SK-N-SH (cell line): Measurements from ENCODE around the gene PDK2. TPM values are rescaled to one million over a fixed set of nuclear protein-coding genes. Genes with fewer than 3 reads are reported as not detected.

Experiments used
- CTCF ChIA-PET: fragments of 300-600, 350-600 bp; formaldehyde crosslinking; extraction: SDS; loops from one replicate; lab custom pipeline; 2021; lab: Yijun Ruan, JAX
- POLR2A ChIA-PET: fragments of 350-600 bp; sonication (Branson Sonifier 250); formaldehyde crosslinking; extraction: SDS; loops from one replicate; lab custom pipeline; 2020; ENCODE audit warnings: antibody characterized with exemption, inconsistent platforms; lab: Yijun Ruan, JAX
- DNase-seq: peaks from one replicate; pipeline ENCODE4 v3.0.0; 2012
- H2AFZ ChIP-seq: fragments of 200-600 bp; sonication (generic); 2 replicates; pipeline ENCODE4 v1.8.1; 2016; ENCODE audit warnings: antibody characterized with exemption, mild to moderate bottlenecking, low read depth
- H3F3A ChIP-seq: fragments of 200-600 bp; sonication (generic); replicated peaks from 2 replicates; pipeline ENCODE3; 2016; ENCODE audit warnings: antibody characterized with exemption, mild to moderate bottlenecking; ENCODE audit not compliant: insufficient read depth
- H3K27ac ChIP-seq, 2 experiments: fragments of 200-500 bp in 1 of 2; fragments of 200-600 bp in 1 of 2; sonication (Bioruptor generic) in 1 of 2; sonication (generic), shearing (Covaris generic) in 1 of 2; 2 replicates each; pipeline versions ENCODE4 v1.5.1 to v1.6.1; 2014 to 2016; ENCODE audit warnings: low read depth in 2 of 2, inconsistent platforms in 1 of 2, low read length in 1 of 2, mild to moderate bottlenecking in 1 of 2, mixed read lengths in 1 of 2
- H3K27me3 ChIP-seq: fragments of 200-600 bp; sonication (generic), shearing (Covaris generic); 2 replicates; pipeline ENCODE4 v1.6.1; 2016; ENCODE audit warnings: mixed run types; ENCODE audit not compliant: insufficient read depth
- H3K36me3 ChIP-seq, 2 experiments: fragments of 200-500 bp in 1 of 2; fragments of 200-600 bp in 1 of 2; sonication (Bioruptor generic) in 1 of 2; sonication (generic) in 1 of 2; replicated peaks in 1 of 2; 2 replicates each; pipeline versions ENCODE3 to v1.5.1; 2014 to 2016; ENCODE audit warnings: low read length in 1 of 2, mild to moderate bottlenecking in 1 of 2; ENCODE audit not compliant: insufficient read depth in 2 of 2, control insufficient read depth in 1 of 2
- H3K4me1 ChIP-seq, 2 experiments: fragments of 200-500 bp in 1 of 2; fragments of 200-600 bp in 1 of 2; sonication (Bioruptor generic) in 1 of 2; sonication (generic), shearing (Covaris generic) in 1 of 2; 2 replicates each; pipeline versions ENCODE4 v1.5.1 to v1.6.1; 2014 to 2016; ENCODE audit warnings: low read depth in 1 of 2, low read length in 1 of 2, mixed run types in 1 of 2; ENCODE audit not compliant: insufficient read depth in 2 of 2, control insufficient read depth in 1 of 2
- H3K4me2 ChIP-seq: fragments of 200-600 bp; sonication (generic), shearing (Covaris generic); 2 replicates; pipeline ENCODE4 v1.6.1; 2017; ENCODE audit warnings: mixed run types
- H3K4me3 ChIP-seq, 2 experiments: fragments of 200-500 bp in 1 of 2; fragments of 200-600 bp in 1 of 2; sonication (Bioruptor generic) in 1 of 2; sonication (generic), shearing (Covaris generic) in 1 of 2; 2 replicates each; pipeline versions ENCODE4 v1.5.1 to v1.8.1; 2014 to 2016; ENCODE audit warnings: low read depth in 2 of 2, inconsistent platforms in 1 of 2, low read length in 1 of 2, mild to moderate bottlenecking in 1 of 2, mixed read lengths in 1 of 2, moderate library complexity in 1 of 2
- H3K79me2 ChIP-seq: fragments of 200-600 bp; sonication (generic); 2 replicates; pipeline ENCODE4 v1.8.1; 2017; ENCODE audit warnings: mild to moderate bottlenecking; ENCODE audit not compliant: insufficient read depth
- H3K9ac ChIP-seq: fragments of 200-600 bp; sonication (generic); 2 replicates; pipeline ENCODE4 v1.6.1; 2017; ENCODE audit warnings: mixed run types
- H3K9me2 ChIP-seq: fragments of 200-600 bp; sonication (generic); 2 replicates; pipeline ENCODE4 v1.6.1; 2017; ENCODE audit warnings: mixed run types
- H3K9me3 ChIP-seq: fragments of 200-600 bp; sonication (generic); 2 replicates; pipeline ENCODE4 v1.6.1; 2017; ENCODE audit warnings: mixed run types, mild to moderate bottlenecking, moderate library complexity
- H4K20me1 ChIP-seq: fragments of 200-600 bp; sonication (generic); 2 replicates; pipeline ENCODE4 v1.6.1; 2017; ENCODE audit warnings: mild to moderate bottlenecking, mixed run types; ENCODE audit not compliant: insufficient read depth
- CTCF ChIP-seq: fragments of 200-600 bp; sonication (generic); IDR thresholded peaks from 2 replicates; pipeline ENCODE4 v1.6.1; 2017; ENCODE audit warnings: antibody characterized with exemption, mild to moderate bottlenecking, moderate library complexity
- ELF1 ChIP-seq: IDR thresholded peaks from 2 replicates; pipeline ENCODE4 v1.4.0; 2012
- EP300 ChIP-seq, 2 experiments: IDR thresholded peaks; 2 replicates each; pipeline versions ENCODE4 v1.4.0 to v1.6.1; 2012; ENCODE audit warnings: borderline replicate concordance in 1 of 2, low read depth in 1 of 2, low read length in 1 of 2
- EZH2phosphoT487 ChIP-seq: fragments of 200-600 bp; sonication (generic); IDR thresholded peaks from 2 replicates; pipeline ENCODE4 v1.6.1; 2017; ENCODE audit warnings: low read depth, mixed run types, mild to moderate bottlenecking, antibody characterized with exemption, moderate library complexity, borderline replicate concordance
- FOXJ3 ChIP-seq: sonication (generic); formaldehyde crosslinking; IDR thresholded peaks from 2 replicates; pipeline ENCODE4 v1.5.1; 2020; ENCODE audit warnings: mild to moderate bottlenecking, missing genetic modification reagents
- FOXM1 ChIP-seq: IDR thresholded peaks from 2 replicates; pipeline ENCODE4 v1.4.0; 2012; ENCODE audit warnings: low read depth, mild to moderate bottlenecking
- GABPA ChIP-seq: IDR thresholded peaks from 2 replicates; pipeline ENCODE4 v1.4.0; 2012; ENCODE audit warnings: low read depth, mild to moderate bottlenecking
- MEF2A ChIP-seq: IDR thresholded peaks from 2 replicates; pipeline ENCODE4 v1.4.0; 2012; ENCODE audit warnings: low read depth, borderline replicate concordance
- MXI1 ChIP-seq: IDR thresholded peaks from 2 replicates; pipeline ENCODE4 v1.6.1; 2012; ENCODE audit warnings: mild to moderate bottlenecking, low read depth, low read length, improper control_type of control experiment
- NRF1 ChIP-seq: IDR thresholded peaks from 2 replicates; pipeline ENCODE4 v1.6.1; 2012; ENCODE audit warnings: low read depth, mild to moderate bottlenecking, low read length
- POLR2AphosphoS5 ChIP-seq: IDR thresholded peaks from 2 replicates; pipeline ENCODE4 v1.6.1; 2012; ENCODE audit warnings: low read depth, low read length
- RCOR1 ChIP-seq: fragments of 150-350 bp; IDR thresholded peaks from 2 replicates; pipeline ENCODE4 v1.6.1; 2017; ENCODE audit warnings: antibody characterized with exemption, low read length
- RFX5 ChIP-seq: IDR thresholded peaks from 2 replicates; pipeline ENCODE4 v1.6.1; 2012; ENCODE audit warnings: mild to moderate bottlenecking, improper control_type of control experiment, low read length
- SIN3A ChIP-seq: IDR thresholded peaks from 2 replicates; pipeline ENCODE4 v1.6.1; 2012; ENCODE audit warnings: low read depth, mild to moderate bottlenecking, low read length, moderate library complexity, borderline replicate concordance
- TCF12 ChIP-seq: IDR thresholded peaks from 2 replicates; pipeline ENCODE4 v1.4.0; 2012
- TEAD4 ChIP-seq: IDR thresholded peaks from 2 replicates; pipeline ENCODE4 v1.4.0; 2012; ENCODE audit warnings: mild to moderate bottlenecking, borderline replicate concordance; ENCODE audit not compliant: insufficient read depth
- YY1 ChIP-seq: IDR thresholded peaks from 2 replicates; pipeline ENCODE4 v1.4.0; 2012; ENCODE audit warnings: low read depth, mild to moderate bottlenecking
- WGBS: methylation state at CpG from one replicate; pipeline ENCODE4 v1.1.6; 2017; ENCODE audit warnings: low lambda C conversion rate; 5-methylcytosine and 5-hydroxymethylcytosine counted together
- polyA plus RNA-seq, 3 experiments: library from polyadenylated mRNA; depleted of rRNA; stranded (reverse); fragments of >200 nt; gene quantifications; 2 replicates each; pipeline ENCODE4 v1.2.3, GENCODE V29; 2012
- TF ChIP-seq, protein P1 (sequence below): fragments of 150-350 bp; IDR thresholded peaks from 2 replicates; pipeline ENCODE4 v1.6.1; 2017; ENCODE audit warnings: antibody characterized with exemption, low read length, low read depth, borderline replicate concordance
- TF ChIP-seq, protein P2 (sequence below): IDR thresholded peaks from 2 replicates; pipeline ENCODE4 v1.4.0; 2012; ENCODE audit warnings: low read depth
- TF ChIP-seq, protein P3 (sequence below): IDR thresholded peaks from 2 replicates; pipeline ENCODE4 v1.4.0; 2012; ENCODE audit warnings: low read depth, borderline replicate concordance
- TF ChIP-seq, protein P4 (sequence below): IDR thresholded peaks from 2 replicates; pipeline ENCODE4; 2012
- TF ChIP-seq, protein P5 (sequence below): IDR thresholded peaks from 2 replicates; pipeline ENCODE4 v1.6.1; 2012; ENCODE audit warnings: mild to moderate bottlenecking, low read depth, low read length, moderate library complexity

Gene PDK2
- 96.1 and 124 TPM in 2 replicates for polyA plus RNA-seq (2012; rRNA removed)
- 41.5 and 62.1 TPM in 2 replicates for polyA plus RNA-seq (2012; cell fraction: cytosol; rRNA removed)
- 123 and 147 TPM in 2 replicates for polyA plus RNA-seq (2012; cell fraction: nucleus; rRNA removed)

DNA sequence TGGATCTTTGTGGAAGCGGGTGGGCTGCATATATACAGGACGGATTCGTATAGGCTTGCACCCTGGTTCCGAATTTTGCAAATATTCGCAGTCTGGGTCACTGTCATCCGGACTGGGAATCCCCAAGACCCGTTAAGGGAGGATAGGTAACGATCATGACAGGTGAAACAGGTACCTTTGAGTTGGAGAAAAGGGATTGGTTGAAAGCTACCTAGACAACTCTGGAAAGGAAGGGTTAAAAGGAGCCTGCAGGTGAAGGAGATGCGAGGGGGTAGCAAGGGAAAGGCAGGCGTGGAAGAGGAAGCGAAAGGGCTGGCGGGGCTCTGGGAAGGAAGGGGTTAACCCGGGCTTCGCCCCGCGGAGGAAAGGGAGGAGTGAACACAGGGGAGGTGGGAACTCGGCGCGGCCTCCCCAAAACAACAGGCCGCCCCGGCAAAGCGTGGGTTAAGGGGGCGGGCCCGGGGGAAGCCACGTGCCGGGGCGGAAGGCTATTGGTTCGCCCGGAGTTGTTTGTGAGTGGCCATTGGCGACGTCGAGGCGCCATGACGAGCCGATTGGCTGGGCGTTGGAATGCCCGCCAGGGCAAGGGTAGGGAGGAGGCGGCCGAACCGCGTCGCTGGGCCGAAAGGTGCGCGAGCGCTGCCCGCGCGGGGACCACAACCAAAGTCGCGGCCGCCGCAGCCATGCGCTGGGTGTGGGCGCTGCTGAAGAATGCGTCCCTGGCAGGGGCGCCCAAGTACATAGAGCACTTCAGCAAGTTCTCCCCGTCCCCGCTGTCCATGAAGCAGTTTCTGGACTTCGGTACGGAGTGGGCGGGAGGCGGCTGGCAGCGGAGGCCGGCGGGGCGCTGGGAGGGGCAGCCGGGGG is at the start of gene PDK2:
Gene PDK2, plus strand, starts transcription at position 599 of the 867 bp plus-strand sequence. Its CDS starts 85 bp downstream, at position 684.
- Histone ChIP-seq H3K4me1 (peaks cover 3 to 18% of the 10 kb centered on the region in 2 experiments; a peak in 1 of 4 replicates), H3K79me2 (no peaks in the 10 kb centered on the region), H3F3A (peaks cover 55% of the 10 kb centered on the region), H3K27ac (peak within 1 kb of the TSS; percentile 64 to 83), H4K20me1 (peaks cover 35% of the 10 kb centered on the region), H2AFZ (peak within 1 kb of the TSS; percentile 77), H3K27me3 (no peaks in the 10 kb centered on the region), H3K9me2 (no peaks in the 10 kb centered on the region), H3K4me3 (peak within 1 kb of the TSS; percentile 75 to 84), H3K9me3 (no peaks in the 10 kb centered on the region), H3K36me3 (peaks cover 17 to 30% of the 10 kb centered on the region in 2 experiments), H3K9ac (peak within 1 kb of the TSS; percentile 82), H3K4me2 (peak within 1 kb of the TSS; percentile 100)
- DNase-seq: peak; percentile 100
- ChIA-PET POLR2A (interaction anchor here (0.9 to 2.2 kb wide), 10 partner anchors 17 to 83 kb away, joined by 3 to 16 read pairs (median 6); partner anchors contain the start of gene SAMD14), CTCF (interaction anchor here (0.6 to 15.0 kb wide), 82 partner anchors 8 to 396 kb away, joined by 3 to 297 read pairs (median 6); partner anchors contain the start of genes COL1A1, ITGA3, KAT7 and PPP1R9B)
- WGBS: 3% methylated on average over 53 of the region's 68 CpGs
- TF ChIP-seq CTCF (no peak), YY1 (0 out of 2 replicates have a peak, but pooled peaks have one; percentile 62), ELF1 (0 out of 2 replicates have a peak, but pooled peaks have one; percentile 25), FOXJ3 (peak; percentile 13; the same call in 1 of the 2 replicates), MXI1 (peak; percentile 70; the same call in 1 of the 2 replicates), POLR2AphosphoS5 (peak; percentile 34; the same call in 1 of the 2 replicates), GABPA (no peak), RFX5 (peak; percentile 71; the same call in 1 of the 2 replicates), SIN3A (peak; percentile 69; the same call in 1 of the 2 replicates), MEF2A (no peak), TEAD4 (0 out of 2 replicates have a peak, but pooled peaks have one; percentile 12), TCF12 (0 out of 2 replicates have a peak, but pooled peaks have one; percentile 3), NRF1 (peak; percentile 51; the same call in 1 of the 2 replicates), FOXM1 (peak; percentile 68; the same call in 1 of the 2 replicates), EP300 (IDR thresholded peaks at IDR 0.05; ENCODE audit: borderline replicate concordance in 1 of 2, low read depth in 1 of 2, low read length in 1 of 2) (peak in 1 of 2 experiments; percentile 5; a peak in 1 of 4 replicates), RCOR1 (peak; percentile 24; the same call in 1 of the 2 replicates), EZH2phosphoT487 (no peak)
- TF ChIP-seq, protein P1, sequence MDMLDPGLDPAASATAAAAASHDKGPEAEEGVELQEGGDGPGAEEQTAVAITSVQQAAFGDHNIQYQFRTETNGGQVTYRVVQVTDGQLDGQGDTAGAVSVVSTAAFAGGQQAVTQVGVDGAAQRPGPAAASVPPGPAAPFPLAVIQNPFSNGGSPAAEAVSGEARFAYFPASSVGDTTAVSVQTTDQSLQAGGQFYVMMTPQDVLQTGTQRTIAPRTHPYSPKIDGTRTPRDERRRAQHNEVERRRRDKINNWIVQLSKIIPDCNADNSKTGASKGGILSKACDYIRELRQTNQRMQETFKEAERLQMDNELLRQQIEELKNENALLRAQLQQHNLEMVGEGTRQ: peak; percentile 88
- TF ChIP-seq, protein P2, sequence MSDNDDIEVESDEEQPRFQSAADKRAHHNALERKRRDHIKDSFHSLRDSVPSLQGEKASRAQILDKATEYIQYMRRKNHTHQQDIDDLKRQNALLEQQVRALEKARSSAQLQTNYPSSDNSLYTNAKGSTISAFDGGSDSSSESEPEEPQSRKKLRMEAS: peak; percentile 98
- TF ChIP-seq, protein P3, sequence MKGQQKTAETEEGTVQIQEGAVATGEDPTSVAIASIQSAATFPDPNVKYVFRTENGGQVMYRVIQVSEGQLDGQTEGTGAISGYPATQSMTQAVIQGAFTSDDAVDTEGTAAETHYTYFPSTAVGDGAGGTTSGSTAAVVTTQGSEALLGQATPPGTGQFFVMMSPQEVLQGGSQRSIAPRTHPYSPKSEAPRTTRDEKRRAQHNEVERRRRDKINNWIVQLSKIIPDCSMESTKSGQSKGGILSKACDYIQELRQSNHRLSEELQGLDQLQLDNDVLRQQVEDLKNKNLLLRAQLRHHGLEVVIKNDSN: peak; percentile 99
- TF ChIP-seq, protein P4, sequence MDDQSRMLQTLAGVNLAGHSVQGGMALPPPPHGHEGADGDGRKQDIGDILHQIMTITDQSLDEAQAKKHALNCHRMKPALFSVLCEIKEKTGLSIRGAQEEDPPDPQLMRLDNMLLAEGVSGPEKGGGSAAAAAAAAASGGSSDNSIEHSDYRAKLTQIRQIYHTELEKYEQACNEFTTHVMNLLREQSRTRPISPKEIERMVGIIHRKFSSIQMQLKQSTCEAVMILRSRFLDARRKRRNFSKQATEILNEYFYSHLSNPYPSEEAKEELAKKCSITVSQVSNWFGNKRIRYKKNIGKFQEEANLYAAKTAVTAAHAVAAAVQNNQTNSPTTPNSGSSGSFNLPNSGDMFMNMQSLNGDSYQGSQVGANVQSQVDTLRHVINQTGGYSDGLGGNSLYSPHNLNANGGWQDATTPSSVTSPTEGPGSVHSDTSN: peak; percentile 64
- TF ChIP-seq, protein P5, sequence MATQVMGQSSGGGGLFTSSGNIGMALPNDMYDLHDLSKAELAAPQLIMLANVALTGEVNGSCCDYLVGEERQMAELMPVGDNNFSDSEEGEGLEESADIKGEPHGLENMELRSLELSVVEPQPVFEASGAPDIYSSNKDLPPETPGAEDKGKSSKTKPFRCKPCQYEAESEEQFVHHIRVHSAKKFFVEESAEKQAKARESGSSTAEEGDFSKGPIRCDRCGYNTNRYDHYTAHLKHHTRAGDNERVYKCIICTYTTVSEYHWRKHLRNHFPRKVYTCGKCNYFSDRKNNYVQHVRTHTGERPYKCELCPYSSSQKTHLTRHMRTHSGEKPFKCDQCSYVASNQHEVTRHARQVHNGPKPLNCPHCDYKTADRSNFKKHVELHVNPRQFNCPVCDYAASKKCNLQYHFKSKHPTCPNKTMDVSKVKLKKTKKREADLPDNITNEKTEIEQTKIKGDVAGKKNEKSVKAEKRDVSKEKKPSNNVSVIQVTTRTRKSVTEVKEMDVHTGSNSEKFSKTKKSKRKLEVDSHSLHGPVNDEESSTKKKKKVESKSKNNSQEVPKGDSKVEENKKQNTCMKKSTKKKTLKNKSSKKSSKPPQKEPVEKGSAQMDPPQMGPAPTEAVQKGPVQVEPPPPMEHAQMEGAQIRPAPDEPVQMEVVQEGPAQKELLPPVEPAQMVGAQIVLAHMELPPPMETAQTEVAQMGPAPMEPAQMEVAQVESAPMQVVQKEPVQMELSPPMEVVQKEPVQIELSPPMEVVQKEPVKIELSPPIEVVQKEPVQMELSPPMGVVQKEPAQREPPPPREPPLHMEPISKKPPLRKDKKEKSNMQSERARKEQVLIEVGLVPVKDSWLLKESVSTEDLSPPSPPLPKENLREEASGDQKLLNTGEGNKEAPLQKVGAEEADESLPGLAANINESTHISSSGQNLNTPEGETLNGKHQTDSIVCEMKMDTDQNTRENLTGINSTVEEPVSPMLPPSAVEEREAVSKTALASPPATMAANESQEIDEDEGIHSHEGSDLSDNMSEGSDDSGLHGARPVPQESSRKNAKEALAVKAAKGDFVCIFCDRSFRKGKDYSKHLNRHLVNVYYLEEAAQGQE: no peak
